HUES48 (cell line): ENCODE results near the gene C7orf57.

Source experiments
- H3K27ac ChIP-seq: one replicate; pipeline ENCODE4 v1.7.0; 2013; ENCODE audit warnings: low read depth, low read length, inconsistent platforms
- H3K27me3 ChIP-seq: 2 replicates; pipeline ENCODE4 v1.6.1; 2013; ENCODE audit warnings: mild to moderate bottlenecking, low read length; ENCODE audit not compliant: control insufficient read depth, insufficient read depth
- H3K36me3 ChIP-seq: 2 replicates; pipeline ENCODE4 v1.6.1; 2013; ENCODE audit warnings: low read length; ENCODE audit not compliant: control insufficient read depth, insufficient read depth
- H3K4me1 ChIP-seq: 2 replicates; pipeline ENCODE4 v1.6.1; 2013; ENCODE audit warnings: mild to moderate bottlenecking, low read length; ENCODE audit not compliant: control insufficient read depth, insufficient read depth
- H3K4me3 ChIP-seq: 2 replicates; pipeline ENCODE4 v1.5.1; 2013; ENCODE audit warnings: mild to moderate bottlenecking, low read depth, low read length
- H3K9ac ChIP-seq: 2 replicates; pipeline ENCODE4 v1.6.1; 2013; ENCODE audit warnings: mild to moderate bottlenecking, low read depth, low read length, moderate library complexity
- H3K9me3 ChIP-seq: 2 replicates; pipeline ENCODE4 v1.6.1; 2013; ENCODE audit warnings: low read length; ENCODE audit not compliant: control insufficient read depth, insufficient read depth

The C7orf57 gene

DNA sequence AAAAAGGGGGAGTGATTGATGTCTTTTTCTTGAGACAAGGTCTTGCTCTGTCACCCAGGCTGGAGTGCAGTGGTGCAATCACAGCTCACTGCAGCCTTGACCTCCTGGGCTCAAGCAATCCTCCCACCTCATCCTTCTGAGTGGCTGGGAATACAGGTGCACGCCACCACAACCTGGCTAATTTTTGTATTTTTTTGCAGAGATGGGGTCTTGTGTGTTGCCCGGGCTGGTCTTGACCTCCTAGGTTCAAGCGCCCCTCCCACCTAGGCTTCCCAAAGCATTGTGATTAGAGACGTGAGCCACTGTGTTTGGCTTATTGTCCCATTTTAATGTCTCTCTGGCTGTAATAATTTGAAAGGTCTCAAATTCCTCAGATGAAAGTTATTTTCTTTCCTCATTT lies 75.5 kb downstream of the C7orf57 start:
- no peak overlapping the region for H3K4me3 ChIP-seq
- peaks cover 4% of the 10 kb centered on the region; the same call in 1 of the 2 replicates for H3K4me1 ChIP-seq
- no peaks in the 10 kb centered on the region for H3K9me3 ChIP-seq
- H3K27me3 ChIP-seq, result no peaks in the 10 kb centered on the region
- no peak overlapping the region for H3K9ac ChIP-seq
- no peak overlapping the region for H3K27ac ChIP-seq
- H3K36me3 ChIP-seq, result peaks cover 33% of the 10 kb centered on the region
